ENCODE data around the gene TEX44.

TEX44 gene

DNA sequence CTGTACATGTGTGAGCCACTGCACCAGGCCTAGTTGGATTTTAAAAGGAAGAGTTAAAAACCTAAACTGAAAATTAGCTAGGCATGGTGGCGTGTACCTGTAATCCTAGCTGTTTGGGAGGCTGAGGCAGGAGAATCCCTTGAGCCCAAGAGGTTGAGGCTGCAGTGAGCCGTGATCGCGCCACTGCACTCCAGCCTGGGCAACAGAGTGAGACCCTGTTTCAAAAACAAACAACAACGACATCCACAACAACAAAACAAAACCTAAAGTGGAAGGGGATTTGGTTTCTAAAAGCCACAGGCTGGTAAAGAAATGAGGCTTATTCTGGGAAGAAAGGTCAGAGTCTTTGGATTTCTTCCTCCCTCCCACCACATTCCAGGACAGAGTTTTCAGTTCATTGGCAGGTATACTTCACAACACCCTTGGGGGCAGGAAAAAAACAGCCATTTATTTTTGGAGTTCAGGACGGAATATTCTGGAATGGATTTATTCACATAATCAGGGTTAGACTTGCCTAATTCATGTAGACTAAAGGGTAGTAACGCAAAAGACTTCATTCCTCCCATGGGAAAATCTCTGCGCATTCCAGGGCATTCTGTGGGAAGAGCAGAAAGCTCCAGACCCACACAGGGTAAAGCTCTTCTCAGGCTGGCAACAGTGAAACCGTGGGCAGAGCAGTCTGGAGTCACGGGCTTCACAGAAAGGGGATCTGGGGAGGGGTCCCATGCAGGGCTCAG lies 34.9 kb downstream of the TEX44 start:
- DNase-seq (ENCODE audit: insufficient read length, low spot score), result no peak
- no peak for FAIRE-seq

DNA sequence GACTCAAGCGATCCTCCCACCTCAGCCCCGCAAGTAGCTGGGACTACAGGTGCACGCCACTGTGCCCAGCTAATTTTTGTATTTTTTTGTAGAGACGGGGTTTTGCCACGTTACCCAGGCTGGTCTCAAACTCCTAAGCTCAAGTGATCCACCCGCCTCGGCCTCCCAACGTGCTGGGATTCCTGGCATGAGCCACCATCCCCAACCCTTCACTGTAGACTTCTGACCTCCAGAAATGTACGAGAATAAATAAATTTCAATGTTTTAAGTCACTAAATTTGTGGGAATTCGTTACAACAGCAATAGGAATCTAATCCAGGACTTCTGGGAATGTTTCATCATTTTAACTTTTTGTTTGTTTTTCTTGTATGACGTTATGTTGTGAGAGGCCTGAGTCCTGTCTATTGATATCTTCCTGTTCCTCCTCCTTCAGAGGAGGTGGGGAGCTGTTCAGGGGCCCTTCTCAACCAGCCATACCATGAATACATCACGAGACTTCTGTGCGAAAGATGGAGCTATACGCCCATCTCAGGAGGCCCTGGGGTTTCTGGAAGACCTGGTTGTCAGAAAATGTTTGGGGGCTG lies 40.0 kb downstream of the TEX44 start:
- FAIRE-seq, result no peak
- DNase-seq (ENCODE audit: insufficient read length, low spot score), result no peak

DNA sequence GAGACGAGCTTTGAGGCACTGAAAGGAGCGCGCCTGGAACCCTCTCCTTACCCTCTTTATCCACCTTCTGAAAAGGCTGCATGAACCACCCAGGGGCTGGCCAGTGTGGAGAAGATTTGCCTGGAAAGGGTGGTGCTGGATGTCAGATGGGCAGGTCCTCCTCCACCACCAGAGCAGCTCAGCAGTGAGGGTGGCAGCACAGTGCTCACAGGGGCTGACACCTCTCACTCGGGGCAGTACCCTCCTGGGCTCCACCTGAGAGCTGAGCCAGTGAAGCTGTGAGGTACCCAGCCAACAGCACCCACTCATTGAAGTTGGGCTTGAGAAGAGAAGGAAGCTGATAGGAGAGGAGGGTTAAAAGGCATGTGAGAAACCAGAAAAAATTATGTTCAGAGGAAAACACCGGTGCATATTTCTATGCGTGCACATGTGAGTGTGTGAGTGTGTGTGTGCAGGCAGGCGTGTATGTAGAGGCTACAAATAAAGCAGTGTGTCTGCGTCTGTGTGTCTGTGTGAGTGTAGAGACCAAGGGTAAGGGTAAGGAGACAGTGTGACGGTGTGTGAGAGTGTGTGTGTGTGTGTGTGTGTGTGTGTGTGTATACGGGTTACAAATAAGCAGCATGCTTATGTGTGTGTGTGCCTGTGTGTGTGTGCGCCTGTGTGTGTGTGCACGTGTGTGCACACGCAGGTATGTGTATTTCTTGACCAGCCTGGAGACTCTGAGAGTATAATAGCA lies 40.7 kb downstream of the TEX44 start:
- no peak for DNase-seq (ENCODE audit: insufficient read length, low spot score)
- FAIRE-seq, result no peak

DNA sequence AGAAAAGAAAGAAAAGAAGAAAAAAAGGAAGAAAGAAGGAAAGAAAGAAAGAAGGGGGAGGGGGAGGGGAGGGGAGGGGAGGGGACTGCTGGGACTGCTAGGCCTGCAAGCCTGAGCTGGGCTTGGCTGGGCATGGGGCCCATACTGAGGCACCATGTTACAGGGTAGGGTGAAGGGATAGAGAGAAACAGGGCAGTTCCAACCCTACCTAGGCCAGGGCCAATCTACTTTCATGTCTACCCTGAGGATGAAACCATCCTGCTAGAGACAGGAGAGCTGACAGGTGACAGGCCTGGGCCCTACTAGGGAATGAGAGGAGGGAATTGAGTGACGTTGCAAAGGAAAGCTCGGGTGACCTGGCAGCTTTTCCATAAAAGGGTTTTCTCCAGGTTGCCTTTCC lies 41.7 kb downstream of the TEX44 start:
- DNase-seq (ENCODE audit: insufficient read length, low spot score), result no peak
- no peak for FAIRE-seq

DNA sequence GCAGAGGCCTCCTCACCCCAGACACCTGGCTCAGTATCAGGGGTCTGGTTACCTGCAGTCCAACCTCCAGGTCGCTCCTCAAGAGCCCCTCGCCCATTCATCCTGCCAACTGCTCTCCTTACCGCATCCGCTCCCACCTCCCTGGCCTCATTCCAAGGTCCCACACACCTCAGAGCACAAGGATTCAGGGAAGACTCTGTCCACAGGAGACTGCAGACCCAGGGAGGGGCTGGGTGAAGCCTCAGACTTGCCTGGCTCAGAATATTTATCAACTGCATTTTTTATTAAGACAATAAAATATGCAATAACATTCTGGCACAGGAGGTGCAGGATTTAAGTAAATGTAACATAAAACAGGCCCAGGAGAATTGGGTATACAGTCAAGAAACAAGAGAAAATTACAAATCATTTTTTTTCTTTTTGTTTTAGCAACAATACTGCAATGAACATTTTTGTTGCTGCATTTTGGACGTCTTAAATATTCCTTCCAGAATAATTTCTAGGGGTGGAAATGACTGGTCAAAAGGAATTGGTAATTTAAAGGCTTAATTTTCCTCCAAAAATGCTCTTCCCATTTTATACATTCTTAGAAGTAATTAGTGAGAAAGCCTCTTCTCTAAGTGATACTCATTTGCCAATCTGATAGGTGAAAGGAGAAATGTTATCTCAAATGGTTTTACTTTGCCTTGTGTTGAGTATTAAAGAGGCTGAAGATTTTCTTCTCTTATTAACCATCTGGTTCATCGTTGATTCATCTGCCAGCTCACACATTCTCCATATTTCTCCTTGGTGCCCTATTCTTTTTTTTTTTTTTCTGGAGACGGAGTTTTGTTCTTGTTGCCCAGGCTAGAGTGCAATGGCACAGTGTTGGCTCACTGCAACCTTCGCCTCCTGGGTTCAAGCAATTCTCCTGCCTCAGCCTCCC lies 42.5 kb downstream of the TEX44 start:
- FAIRE-seq (no peak), DNase-seq (ENCODE audit: insufficient read length, low spot score) (no peak)

- FAIRE-seq, result no peak
- no peak for DNase-seq (ENCODE audit: insufficient read length, low spot score)
Observed at GRCh38 chr2:231640241-231640640, 47.6 kb downstream of the TEX44 start.

DNA sequence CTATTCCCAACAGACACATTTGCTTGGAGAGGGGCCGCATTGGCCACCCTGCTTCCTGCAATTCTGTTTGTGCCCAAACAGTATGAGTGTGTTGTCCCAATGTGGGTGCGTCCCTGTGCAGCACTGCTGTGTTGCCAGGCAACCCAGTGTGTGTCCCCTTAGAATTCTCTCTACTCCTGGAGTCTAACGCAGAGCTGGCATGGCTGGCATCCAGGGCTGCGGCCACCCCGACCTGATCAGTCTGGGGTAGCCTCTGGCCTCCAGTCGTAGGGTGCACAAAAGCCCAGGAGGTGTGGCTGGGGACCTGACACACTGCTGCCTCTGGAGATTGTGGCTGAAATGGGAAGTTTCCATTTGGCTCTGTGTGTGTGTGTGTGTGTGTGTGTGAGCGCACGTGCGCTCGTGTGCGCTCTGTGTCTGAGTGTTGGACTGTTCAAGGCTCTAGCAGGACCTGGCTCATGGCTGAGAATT lies 48.0 kb downstream of the TEX44 start:
- no peak for FAIRE-seq
- DNase-seq (ENCODE audit: insufficient read length, low spot score), result no peak

DNA sequence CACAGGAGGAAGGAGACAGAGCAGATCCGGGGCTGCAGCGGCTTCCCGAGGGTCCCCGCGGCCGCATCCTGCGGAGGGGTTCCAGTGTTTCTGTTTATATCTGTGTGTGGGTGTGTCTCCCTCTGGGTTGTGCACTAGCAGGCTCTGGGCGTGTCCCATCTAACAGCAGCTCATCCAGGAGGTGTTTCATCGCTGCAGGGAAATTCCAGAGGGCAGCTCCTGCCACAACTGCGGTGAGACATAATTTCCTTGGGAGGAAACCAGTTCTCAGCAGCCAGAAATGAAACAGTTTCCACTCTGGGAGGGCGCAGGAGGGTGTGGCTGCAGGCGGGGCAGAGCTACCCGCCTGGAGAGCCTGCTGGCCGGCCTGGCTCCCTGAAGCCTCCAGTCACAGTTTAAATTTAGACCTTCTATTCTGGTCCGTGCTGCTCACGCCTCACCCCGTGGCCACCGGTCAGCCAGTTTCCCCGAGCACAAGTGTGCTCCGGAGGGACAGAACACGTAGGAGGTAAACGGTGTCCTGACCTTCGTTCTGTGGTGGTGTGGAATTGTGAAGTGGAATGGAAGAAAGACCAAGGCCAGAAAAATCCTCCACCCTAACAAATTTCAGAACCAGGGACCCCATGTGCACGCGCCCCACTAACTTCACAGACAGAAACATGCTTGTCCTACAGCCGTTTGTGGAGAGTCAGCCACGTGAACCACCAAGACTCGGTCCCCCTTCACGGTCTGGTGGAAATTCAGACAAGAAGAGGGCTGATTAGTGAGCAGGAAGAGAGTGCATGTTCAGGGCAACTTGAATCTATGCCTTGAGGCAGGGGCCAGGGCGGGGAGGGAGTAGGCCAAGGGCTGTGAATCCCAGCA lies 50.2 kb downstream of the TEX44 start:
- FAIRE-seq (peak; percentile 77), DNase-seq (ENCODE audit: insufficient read length, low spot score) (peak; percentile 54)

DNA sequence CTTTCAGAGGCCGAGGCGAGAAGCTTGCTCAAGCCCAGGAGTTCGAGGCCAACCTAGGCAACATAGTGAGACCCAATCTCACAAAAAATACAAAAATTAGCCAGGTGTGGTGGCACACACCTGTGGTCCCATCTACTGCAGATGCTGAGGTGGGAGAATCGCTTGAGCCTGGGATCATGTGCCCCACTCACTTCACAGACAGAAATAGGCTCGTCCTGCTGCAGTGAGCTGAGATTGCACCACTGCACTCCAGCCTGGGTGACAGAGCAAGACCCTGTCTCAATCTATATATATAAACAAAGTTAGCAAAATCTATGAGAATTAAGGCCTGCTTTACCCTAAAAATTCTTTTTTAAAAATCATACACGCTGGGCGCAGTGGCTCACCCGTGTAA lies 50.8 kb downstream of the TEX44 start:
- no peak for FAIRE-seq
- no peak for DNase-seq (ENCODE audit: insufficient read length, low spot score)
